Measurements from ENCODE around the gene SLIT1.

The SLIT1 gene

DNA sequence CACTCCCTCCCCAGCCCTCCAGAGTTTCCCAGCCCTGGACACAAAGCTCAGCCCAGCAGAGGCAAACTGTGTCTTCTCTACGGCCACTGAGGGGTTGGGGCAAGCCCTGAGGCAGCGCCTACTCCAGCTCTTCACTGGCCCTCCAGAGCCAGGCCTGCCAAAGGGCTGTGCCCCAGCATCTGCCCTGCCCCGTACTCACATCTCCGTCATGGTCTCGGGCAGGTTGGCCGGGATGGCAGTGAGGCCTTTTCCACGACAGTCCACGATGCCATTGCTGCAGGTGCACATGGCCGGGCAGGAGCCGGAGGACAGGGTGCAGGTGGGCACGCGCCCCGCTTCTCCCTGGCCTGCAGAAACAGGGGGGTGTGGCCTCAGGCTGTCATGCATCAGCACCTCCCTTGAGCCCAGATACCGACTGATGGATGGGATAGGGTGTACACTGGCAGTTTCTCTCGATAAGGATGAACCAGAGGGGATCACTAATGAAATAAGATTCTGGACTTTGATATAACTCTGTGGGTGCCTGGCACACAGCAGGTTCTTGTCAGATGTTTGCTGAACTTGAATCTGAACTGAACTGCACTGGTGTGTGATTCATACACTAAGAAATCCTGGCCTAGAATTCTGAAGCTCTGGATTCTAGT is 125.2 kb downstream of the SLIT1 start:
- DNase-seq, result no peak

DNA sequence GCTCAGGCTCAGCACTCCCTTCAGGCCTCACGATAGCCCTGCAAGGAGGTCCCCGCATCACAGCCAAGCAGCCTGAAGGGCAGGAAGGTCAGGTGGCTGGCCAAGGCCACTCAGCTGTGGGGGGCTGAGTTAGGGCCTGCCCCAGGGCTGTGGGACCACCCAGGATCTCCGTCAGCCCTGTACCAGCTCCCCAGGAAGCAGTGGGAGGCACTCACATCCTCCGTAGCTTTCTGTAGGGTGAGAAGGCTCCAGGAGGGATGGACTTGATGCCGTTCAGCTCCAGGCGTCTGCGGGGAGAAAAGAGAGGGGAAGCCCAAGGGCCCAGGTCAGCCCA is 125.9 kb downstream of the SLIT1 start:
- DNase-seq, result no peak

GRCh38 chr10:97059006-97059871 is 126.5 kb downstream of the SLIT1 start:
- no peak for DNase-seq

DNA sequence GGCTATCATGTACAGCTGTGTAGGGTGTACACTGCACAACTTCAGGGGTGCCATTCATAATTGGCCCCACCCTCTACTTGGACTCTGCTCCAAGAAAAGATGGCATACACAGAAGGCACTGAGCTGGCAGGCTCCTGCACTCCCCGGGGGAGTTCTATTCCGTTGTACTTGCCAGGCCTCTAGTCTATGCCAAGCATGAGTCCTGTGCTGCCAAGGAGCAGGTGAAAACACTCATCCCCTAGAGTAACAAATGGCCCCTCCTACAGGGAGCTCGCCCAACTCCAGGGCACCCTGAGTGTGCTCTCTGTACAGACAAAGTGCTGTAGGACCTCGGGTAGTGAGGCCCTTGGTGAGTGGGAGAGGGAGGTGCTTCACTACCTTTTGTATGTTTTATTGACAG is 127.2 kb downstream of the SLIT1 start:
- peak; percentile 6 for DNase-seq

GRCh38 chr10:97057491-97058235 is 128.1 kb downstream of the SLIT1 start:
- no peak for DNase-seq

DNA sequence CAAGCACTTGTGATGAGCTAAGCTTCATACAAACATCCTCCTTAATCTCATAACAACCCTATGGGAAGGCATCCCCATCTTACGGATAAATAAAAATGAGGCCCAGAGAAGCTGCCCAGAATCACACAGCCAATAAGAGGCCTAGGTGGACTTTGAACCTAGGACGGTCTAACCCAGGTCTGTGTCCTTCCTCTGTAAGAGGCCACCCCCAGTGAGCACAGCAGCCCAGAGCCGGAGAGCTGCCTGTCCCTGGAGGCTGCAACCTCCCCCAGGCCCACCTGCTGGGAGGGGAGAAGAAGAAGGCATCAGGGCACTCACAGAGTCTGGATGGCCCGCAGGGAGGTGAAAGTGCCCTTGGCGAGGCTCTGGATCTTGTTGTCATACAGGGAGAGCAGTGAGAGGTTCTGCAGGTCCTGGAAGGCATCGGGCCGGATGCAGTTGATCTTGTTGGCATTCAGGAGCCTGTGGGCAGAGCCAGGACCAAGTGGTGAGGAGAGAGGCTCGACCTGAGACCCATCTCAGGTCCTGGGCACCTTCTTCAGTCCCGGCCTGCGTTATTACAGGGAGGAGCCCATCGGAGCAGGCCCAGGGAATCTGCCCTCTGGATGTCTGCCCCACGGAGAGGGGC is 129.6 kb downstream of the SLIT1 start:
- no peak for DNase-seq

- DNase-seq, result peak; percentile 11
Measured at GRCh38 chr10:97053276-97053675, 132.5 kb downstream of the SLIT1 start.

- DNase-seq, result no peak
Measured at GRCh38 chr10:97050956-97051496, 134.7 kb downstream of the SLIT1 start.

DNA sequence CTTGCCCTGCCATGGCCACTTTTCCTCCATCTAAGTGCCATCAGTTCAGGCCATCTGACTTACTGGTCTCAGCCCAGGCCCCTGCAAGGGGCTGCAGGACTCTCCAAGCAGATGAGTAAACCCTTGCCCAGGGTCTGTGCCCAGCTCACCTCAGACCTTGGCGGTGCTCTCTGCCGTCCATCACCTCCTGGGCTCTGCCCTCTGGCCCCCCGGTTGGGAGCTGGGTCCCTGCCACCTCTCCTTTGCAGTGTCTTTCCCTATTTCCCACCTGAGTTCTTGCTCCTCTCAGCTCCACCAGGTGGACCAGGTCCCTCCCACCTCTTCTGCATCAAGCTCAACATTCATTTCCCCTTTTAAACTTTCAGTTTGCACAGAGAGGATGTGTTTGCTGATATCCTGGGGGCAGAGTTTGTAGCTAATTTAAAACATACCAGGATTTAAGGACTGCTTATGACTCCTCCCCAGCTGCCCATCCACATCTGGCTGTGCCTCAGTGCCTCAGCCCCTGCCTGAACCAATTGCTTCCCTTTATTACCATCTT is 135.5 kb downstream of the SLIT1 start:
- DNase-seq, result no peak

GRCh38 chr10:97049670-97050069 is 136.1 kb downstream of the SLIT1 start:
- DNase-seq, result no peak

DNA sequence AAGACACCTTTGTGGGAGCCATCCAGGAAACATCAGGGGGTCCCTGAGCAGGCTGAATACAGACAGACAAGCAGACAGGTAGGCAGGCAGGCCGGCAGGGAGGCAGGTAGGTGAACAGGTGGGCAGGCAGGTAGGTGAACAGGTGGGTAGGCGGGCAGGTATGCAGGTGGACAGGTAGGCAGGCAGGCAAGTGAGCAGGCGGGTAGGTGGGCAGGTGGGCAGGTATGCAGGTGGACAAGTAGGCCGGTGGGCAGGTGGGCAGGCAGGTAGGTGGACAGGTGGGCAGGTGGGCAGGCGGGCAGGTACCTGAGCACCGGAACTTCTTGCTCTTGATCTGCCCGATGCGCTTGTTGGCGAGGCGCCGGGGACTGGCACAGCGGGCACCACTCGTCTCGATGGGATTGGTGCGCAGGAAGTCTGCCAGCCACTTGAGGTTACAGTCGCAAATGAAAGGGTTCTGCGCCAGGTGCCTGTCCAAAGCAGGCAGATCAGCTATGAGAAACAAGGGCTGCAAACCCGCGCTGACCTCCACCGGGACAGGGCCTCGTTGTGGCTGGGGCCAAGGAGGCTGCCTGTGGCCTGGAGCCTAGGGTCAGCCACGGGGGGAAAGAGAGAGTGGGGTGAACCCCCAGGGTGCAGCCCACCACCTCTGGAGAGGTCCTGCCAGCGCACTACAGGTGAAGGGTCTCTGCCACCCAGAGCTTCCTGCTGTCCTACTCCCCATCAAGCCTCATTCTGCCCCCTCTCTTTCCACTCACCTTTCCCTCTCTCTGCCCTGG is 136.9 kb downstream of the SLIT1 start:
- DNase-seq, result peak; percentile 27

DNA sequence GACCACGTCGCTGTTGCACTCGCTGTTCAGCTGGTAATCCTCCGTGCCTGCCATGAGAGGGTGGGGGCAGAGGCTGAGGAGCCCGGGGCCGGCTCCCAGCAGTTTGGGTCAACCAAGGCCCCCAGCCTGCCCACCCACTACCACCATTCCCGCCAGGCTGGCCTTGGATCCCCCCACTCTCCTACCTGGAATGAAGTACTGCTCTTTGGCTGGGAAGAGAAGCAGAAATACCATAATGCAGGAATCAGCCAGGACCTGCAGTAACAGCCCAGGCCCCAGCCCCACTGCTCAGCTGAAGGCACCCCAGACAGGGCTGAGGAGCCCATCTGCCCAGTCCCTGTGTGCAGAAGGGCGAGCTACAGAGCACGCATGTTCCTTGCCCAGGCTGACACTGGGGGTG is 138.0 kb downstream of the SLIT1 start:
- no peak for DNase-seq

- DNase-seq, result no peak
Measured at GRCh38 chr10:97047083-97047736, 138.5 kb downstream of the SLIT1 start.

- DNase-seq, result no peak
Measured at GRCh38 chr10:97046456-97047082, 139.2 kb downstream of the SLIT1 start.

DNA sequence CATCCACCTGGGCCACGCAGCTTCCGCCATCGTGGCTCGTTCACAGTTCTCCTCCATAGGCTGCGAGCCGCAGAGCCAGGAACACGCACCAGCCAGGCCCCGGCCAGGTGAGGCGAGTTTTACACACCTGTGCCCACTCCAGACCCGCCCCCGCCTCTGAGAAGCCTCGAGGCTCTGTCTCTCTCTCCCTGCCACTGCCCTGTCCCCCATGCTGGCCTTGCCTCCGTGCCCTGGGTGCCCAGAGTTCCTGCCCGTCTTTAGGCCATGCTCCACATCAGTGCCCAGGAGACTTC is 142.2 kb downstream of the SLIT1 start:
- no peak for DNase-seq

GRCh38 chr10:97042716-97043562 is 142.8 kb downstream of the SLIT1 start:
- no peak for DNase-seq

DNA sequence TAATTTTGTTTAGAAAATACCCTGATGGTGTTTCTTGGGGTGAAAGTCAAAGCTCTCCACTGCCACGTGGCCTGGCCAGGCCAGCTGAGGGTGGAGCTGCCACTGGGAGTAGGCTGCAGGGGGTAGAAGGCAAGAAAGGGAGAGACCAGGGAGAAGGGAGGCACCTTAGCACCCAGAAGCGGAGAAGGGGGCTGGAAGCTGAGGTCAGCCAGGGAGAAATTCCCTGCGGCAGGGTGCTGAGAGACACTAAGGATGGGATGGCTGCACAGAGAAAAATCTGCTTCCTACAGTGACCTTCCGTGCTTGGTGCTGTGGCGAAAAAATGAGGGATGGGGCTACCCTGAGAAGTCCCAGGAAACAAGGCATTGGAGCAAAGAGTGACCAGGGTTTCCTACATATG is 143.7 kb downstream of the SLIT1 start:
- DNase-seq, result no peak

DNA sequence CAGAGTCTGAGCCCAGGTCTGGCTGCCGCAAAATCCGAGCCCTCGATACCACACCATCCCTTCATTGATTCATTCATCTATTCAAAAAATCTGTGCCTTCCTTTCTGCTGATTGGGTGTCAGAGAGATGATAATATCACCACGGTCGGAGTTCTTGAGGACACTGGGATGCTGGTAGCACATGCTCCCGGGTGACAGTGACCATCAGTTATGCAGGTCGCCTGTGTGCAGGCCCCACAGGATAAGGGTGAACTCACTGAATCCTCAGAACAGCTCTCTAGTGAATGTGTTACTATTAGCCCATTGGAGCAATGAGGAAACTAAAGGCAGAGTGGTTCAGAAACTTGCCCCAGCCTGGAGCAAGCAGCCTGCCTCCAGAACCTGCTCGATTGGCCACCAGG is 145.1 kb downstream of the SLIT1 start:
- no peak for DNase-seq

- no peak for DNase-seq
Measured at GRCh38 chr10:97040248-97040584, 145.5 kb downstream of the SLIT1 start.

DNA sequence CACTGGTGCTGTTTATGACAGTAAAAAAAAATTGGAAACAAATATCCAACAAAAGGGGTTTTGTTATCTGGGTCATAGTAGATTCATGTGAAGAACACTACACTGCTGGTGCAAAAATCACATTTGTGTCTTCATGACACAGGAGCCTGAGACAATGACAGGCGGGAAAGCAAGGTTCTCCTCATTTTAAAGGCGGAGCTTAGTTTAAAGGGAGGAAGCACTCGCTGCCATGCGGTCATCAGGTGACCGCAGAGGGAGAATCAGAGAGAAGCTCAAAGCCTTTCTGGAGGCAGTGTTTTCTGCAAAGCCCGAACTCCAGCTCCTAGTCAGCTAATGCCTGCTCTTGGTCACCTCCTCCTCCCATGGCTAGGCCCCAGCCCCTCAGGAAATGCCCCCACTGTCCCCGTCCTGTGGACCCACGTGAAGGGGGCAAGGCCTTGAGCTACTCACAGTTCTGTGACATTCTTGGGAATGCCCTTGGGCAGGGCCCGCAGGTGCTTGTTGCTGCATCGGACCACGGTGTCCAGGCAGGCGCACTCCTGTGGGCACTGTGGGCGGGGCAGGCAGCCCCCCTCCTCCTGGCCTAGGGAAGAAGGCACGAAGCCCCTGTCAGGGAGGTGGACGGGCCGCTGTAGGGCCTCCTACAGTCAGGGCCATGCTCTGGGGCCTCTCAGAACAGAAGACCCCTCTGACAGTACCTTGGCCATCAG is 146.1 kb downstream of the SLIT1 start:
- no peak for DNase-seq

Measured in NCI-H1092 (cell line).